Measurements from ENCODE around the gene ATAD3B.
"Not testable (repeated sequence)": the region's sequence is repeated elsewhere in the genome, so short reads cannot be mapped to it uniquely, and the experiment has no call there.

The ATAD3B gene

DNA sequence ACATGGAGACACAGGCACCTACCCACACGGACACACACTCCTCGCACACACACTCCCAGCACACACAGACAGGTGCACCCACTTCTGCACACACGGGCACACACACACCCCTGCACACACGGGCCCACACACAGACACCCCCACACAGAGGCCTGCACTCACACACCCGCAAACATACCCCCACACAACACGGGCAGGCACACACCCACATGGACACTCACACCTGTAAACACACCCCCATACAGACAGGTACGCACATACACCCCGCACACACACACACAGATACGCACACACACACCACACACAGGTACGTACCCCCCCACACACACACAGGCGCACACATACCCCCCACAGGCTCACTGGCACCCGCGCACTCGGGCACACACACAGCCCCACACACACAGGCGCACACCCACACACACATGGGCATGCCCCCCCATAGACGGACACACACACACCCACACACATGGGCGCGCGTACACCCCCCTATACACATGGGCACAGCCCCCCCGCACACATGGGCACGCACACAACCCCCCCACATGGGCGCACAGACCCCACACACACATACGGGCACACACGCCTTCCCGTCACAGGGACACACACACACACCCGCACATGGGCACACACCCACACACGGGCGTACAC is 46.5 kb downstream of the ATAD3B start:
- no peak overlapping the region for H3K27ac ChIP-seq

DNA sequence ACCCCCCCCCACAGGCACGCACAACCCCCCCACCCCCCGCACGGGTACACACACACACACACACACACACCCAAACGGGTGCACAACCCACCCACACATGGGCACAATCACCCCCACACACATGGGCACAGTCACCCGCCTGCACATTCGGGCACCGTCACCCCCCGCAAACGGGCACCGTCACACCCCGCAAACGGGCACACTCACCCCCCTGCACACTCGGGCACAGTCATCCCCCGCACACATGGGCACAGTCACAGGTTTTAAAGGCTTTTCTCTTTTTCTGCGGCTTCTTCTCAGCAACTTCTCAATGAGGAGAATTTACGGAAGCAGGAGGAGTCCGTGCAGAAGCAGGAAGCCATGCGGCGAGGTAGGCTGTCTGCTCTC is 47.0 kb downstream of the ATAD3B start:
- not testable (repeated sequence) for H3K9me3 ChIP-seq (replicated peaks in 1 of 11); H3K4me3 ChIP-seq; H3K27ac ChIP-seq; H3K9ac ChIP-seq; H3K4me2 ChIP-seq
- Histone ChIP-seq H3K4me1 (peaks cover 22 to 41% (median 38%) of the 10 kb centered on the region in 10 experiments), H4K20me1 (peaks cover 0 to 76% (median 58%) of the 10 kb centered on the region in 11 experiments; a peak in 21 of 22 replicates), H3K27me3 (peaks cover 0 to 14% (median 0%) of the 10 kb centered on the region in 11 experiments; a peak in 3 of 22 replicates), H3K36me3 (peaks cover 29 to 77% (median 59%) of the 10 kb centered on the region in 11 experiments)

More for the DNA sequence above, 46.5 kb downstream of the ATAD3B start:
- Histone ChIP-seq H3K9ac (no peak overlapping the region), H4K20me1 (peaks cover 0 to 75% (median 56%) of the 10 kb centered on the region in 11 experiments; a peak in 21 of 22 replicates), H3K4me2 (no peak overlapping the region), H3K9me3 (replicated peaks in 1 of 11) (no peaks in the 10 kb centered on the region), H3K4me3 (no peak overlapping the region), H3K4me1 (peaks cover 26 to 40% (median 38%) of the 10 kb centered on the region in 10 experiments), H3K27me3 (peaks cover 0 to 8% (median 0%) of the 10 kb centered on the region in 11 experiments; a peak in 3 of 22 replicates), H3K36me3 (peaks cover 29 to 72% (median 56%) of the 10 kb centered on the region in 11 experiments)
- TF ChIP-seq Cebpa-rat (IDR thresholded peaks at IDR 0.05), result no peak

DNA sequence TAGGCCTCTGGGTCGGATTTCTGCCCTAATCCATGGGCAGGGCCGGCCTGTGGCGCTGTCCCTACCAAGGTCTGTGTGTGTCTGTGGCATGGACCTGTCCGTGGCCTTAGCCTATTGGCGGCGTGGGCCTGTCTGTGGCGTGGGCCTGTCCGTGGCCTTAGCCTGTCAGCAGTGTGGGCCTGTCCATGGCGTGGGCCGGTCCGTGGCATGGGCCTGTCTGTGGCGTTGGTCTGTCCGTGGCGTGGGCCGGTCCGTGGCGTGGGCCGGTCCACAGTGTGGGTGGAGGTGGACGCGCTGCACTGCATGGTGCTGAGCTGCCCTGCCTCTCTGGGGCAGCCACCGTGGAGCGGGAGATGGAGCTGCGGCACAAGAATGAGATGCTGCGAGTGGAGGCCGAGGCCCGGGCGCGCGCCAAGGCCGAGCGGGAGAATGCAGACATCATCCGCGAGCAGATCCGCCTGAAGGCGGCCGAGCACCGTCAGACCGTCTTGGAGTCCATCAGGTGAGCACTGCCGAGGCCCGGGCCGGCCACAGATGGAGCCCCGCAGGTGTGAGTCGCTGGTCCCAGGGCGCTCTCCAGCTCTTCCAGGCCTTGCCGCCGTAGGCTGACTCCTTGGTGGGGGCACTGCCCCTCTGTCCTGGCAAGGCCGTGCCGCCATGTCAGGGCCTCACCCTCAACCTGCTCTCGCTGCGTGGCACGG is 48.4 kb downstream of the ATAD3B start:
- H3K9me3 ChIP-seq (replicated peaks in 1 of 11); H3K27ac ChIP-seq; H3K4me2 ChIP-seq; H3K9ac ChIP-seq; H3K4me3 ChIP-seq: not testable (repeated sequence)
- H3K36me3 ChIP-seq, result peaks cover 32 to 80% (median 62%) of the 10 kb centered on the region in 11 experiments
- H3K4me1 ChIP-seq, result peaks cover 9 to 31% (median 29%) of the 10 kb centered on the region in 10 experiments
- H4K20me1 ChIP-seq, result peaks cover 0 to 71% (median 49%) of the 10 kb centered on the region in 11 experiments; a peak in 21 of 22 replicates
- peaks cover 0 to 14% (median 0%) of the 10 kb centered on the region in 11 experiments; a peak in 3 of 22 replicates for H3K27me3 ChIP-seq

DNA sequence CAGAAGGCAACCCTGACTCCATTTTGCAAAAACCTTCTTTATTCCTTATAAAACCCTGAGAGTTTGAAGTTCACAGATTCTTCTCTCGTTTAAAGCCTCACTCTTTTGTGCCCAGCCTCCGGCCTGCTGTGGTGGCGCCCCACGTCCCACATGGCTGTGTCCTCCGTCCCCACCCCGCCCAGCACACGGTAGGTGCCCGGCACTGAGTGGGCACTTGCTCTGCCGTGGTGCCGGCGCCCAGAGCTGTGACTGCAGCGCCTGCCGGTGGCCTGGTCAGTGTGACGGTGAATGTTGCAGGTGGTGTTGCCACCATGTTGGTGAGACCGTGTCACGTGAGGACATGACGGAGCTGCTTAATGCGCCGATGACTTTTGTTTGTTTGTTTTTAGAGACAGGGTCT is 49.8 kb downstream of the ATAD3B start:
- peaks cover 0 to 14% (median 0%) of the 10 kb centered on the region in 11 experiments; a peak in 3 of 22 replicates for H3K27me3 ChIP-seq
- H3K4me2 ChIP-seq, result peak overlapping the region in 1 of 11 experiments; percentile 77; a peak in 1 of 22 replicates
- H3K27ac ChIP-seq, result no peak overlapping the region
- no peaks in the 10 kb centered on the region for H3K9me3 ChIP-seq (replicated peaks in 1 of 11)
- peaks cover 6 to 24% (median 23%) of the 10 kb centered on the region in 10 experiments; a peak in 18 of 20 replicates for H3K4me1 ChIP-seq
- no peak for TF ChIP-seq Cebpa-rat (IDR thresholded peaks at IDR 0.05)
- H3K9ac ChIP-seq, result no peak overlapping the region
- H3K4me3 ChIP-seq, result no peak overlapping the region
- peaks cover 0 to 63% (median 44%) of the 10 kb centered on the region in 11 experiments; a peak in 21 of 22 replicates for H4K20me1 ChIP-seq
- H3K36me3 ChIP-seq, result peaks cover 40 to 80% (median 64%) of the 10 kb centered on the region in 11 experiments

DNA sequence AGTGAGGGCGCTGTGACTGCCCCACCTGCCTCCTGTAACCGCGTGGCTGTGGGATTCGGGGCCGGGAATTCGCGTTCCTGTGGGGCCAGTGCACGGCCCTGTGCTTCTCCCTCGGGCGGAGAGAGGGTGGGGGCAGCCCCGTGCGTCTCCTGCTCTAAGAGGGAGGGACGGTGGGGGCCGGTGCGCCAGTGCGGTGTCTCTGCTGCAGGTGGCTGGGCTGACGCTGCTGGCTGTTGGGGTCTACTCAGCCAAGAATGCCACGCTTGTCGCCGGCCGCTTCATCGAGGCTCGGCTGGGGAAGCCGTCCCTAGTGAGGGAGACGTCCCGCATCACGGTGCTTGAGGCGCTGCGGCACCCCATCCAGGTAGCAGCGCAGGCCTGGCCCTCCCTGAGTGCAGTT is 51.0 kb downstream of the ATAD3B start:
- Histone ChIP-seq H3K4me1 (peaks cover 6 to 24% (median 23%) of the 10 kb centered on the region in 10 experiments; a peak in 18 of 20 replicates), H3K36me3 (peaks cover 39 to 82% (median 64%) of the 10 kb centered on the region in 11 experiments), H4K20me1 (peaks cover 0 to 61% (median 42%) of the 10 kb centered on the region in 11 experiments; a peak in 21 of 22 replicates), H3K4me2 (peak overlapping the region; percentile 27 to 77 (median 62); a peak in 19 of 22 replicates), H3K27me3 (peaks cover 0 to 14% (median 0%) of the 10 kb centered on the region in 11 experiments; a peak in 3 of 22 replicates), H3K9ac (0 out of 22 replicates have a peak overlapping the region, but pooled peaks of 2 of the 11 experiments have one; percentile 22 to 35)
- H3K9me3 ChIP-seq (replicated peaks in 1 of 11); H3K4me3 ChIP-seq; H3K27ac ChIP-seq: not testable (repeated sequence)

DNA sequence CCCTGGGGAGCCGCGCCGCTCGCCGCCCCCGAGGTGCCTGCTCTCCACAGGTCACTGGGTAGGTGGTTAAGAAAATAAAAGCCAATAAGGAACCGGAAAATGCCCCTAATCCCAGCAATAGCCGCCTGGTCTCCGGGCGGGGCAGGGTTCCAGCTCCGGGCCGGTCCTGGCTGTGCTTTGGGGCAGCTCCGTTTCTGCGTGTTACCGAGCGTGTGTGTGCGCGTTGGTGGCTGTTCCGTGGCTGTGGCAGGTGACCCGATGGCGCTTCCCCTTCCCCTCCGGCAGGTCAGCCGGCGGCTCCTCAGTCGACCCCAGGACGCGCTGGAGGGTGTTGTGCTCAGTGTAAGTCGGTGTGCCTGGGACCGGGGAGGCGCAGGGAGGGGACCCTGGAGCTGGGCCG is 51.7 kb downstream of the ATAD3B start:
- Histone ChIP-seq H3K9ac (0 out of 22 replicates have a peak overlapping the region, but pooled peaks of 1 of the 11 experiments have one; percentile 33), H3K36me3 (peaks cover 39 to 82% (median 64%) of the 10 kb centered on the region in 11 experiments), H3K27me3 (peaks cover 0 to 14% (median 0%) of the 10 kb centered on the region in 11 experiments; a peak in 3 of 22 replicates), H3K4me1 (peaks cover 6 to 24% (median 23%) of the 10 kb centered on the region in 10 experiments; a peak in 18 of 20 replicates), H4K20me1 (peaks cover 0 to 61% (median 42%) of the 10 kb centered on the region in 11 experiments; a peak in 21 of 22 replicates), H3K4me2 (peak overlapping the region in 9 of 11 experiments; percentile 47 to 77 (median 64); a peak in 17 of 22 replicates)
- H3K27ac ChIP-seq; H3K9me3 ChIP-seq (replicated peaks in 1 of 11); H3K4me3 ChIP-seq: not testable (repeated sequence)

DNA sequence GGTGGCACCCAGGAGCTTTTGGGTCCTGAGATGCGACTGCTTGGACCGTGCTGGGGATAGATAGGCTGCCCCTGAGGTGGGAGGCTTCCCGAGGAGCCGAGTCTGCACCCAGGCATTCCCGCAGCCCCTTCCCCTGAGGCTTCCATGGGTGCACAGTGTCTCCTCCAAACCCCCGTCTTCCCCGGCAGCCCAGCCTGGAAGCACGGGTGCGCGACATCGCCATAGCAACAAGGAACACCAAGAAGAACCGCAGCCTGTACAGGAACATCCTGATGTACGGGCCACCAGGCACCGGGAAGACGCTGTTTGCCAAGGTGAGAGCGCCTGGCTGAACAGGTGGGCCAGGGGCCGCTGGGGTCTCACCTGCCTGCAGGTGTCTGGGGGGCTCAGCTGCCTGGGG is 52.1 kb downstream of the ATAD3B start:
- Histone ChIP-seq H3K27me3 (peaks cover 0 to 14% (median 0%) of the 10 kb centered on the region in 11 experiments; a peak in 3 of 22 replicates), H3K9ac (0 out of 22 replicates have a peak overlapping the region, but pooled peaks of 1 of the 11 experiments have one; percentile 33), H4K20me1 (peaks cover 0 to 61% (median 42%) of the 10 kb centered on the region in 11 experiments; a peak in 21 of 22 replicates), H3K4me1 (peaks cover 6 to 24% (median 23%) of the 10 kb centered on the region in 10 experiments; a peak in 18 of 20 replicates), H3K36me3 (peaks cover 43 to 83% (median 67%) of the 10 kb centered on the region in 11 experiments), H3K4me2 (peak overlapping the region in 9 of 11 experiments; percentile 47 to 77 (median 64); a peak in 17 of 22 replicates)
- H3K9me3 ChIP-seq (replicated peaks in 1 of 11); H3K4me3 ChIP-seq; H3K27ac ChIP-seq: not testable (repeated sequence)

DNA sequence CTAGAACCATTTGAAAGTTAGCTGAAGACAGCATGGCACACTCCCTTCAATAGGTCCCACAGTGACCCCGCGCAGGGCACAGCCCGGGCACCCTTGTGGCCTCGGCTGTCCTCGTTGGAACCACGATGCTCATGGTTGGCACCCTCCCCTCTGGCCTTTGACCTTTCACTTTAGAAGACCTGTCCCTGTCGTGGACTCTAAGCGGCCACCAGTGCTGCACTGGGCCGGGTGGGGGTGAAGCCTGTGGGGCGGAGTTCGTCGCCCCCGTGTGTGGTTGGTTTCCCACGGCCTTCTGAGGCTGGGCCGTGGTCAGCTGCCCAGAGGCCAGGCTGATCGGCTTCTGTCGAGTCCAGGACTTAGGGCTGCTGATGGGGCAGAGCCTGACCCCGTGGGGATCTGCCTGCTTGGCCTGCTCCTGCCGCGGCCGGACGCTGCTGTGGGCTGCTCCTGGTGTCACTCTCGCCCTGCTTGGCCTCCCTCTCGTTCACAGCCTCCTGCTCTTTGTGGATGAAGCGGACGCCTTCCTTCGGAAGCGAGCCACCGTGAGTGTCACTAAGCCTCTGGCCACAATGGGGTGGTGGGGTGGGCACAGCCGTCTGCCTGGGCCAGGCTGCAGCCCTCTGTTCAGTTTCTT is 53.3 kb downstream of the ATAD3B start:
- not testable (repeated sequence) for H3K27ac ChIP-seq; H3K9me3 ChIP-seq (replicated peaks in 1 of 11); H3K9ac ChIP-seq; H3K4me3 ChIP-seq; H3K4me2 ChIP-seq
- peaks cover 6 to 24% (median 23%) of the 10 kb centered on the region in 10 experiments; a peak in 18 of 20 replicates for H3K4me1 ChIP-seq
- H3K27me3 ChIP-seq, result peaks cover 0 to 14% (median 0%) of the 10 kb centered on the region in 11 experiments; a peak in 3 of 22 replicates
- H4K20me1 ChIP-seq, result peaks cover 0 to 60% (median 42%) of the 10 kb centered on the region in 11 experiments; a peak in 21 of 22 replicates
- H3K36me3 ChIP-seq, result peaks cover 53 to 89% (median 77%) of the 10 kb centered on the region in 11 experiments

DNA sequence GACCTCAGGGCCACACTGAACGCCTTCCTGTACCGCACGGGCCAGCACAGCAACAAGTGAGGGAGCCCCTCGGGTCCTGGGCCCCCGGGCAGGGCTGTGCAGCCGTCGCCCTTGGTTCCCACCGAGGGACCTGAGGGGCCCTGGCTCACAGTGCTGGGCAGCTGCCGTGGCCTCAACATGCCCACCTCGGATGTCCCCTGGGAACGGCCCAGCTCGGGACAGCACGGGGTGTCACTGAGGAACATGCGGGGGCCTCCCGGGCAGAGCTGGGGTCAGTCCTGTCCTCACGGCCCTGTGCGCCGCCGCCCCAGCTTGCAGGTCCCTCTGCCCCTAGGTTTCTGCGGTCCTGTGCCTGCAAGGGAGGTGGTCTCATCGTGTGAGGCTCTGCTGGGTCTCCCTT is 54.9 kb downstream of the ATAD3B start:
- Histone ChIP-seq H3K9me3 (replicated peaks in 1 of 11) (peaks cover 8 to 20% (median 15%) of the 10 kb centered on the region in 11 experiments; a peak in 20 of 22 replicates), H4K20me1 (peaks cover 0 to 47% (median 31%) of the 10 kb centered on the region in 11 experiments; a peak in 21 of 22 replicates), H3K36me3 (peaks cover 54 to 89% (median 75%) of the 10 kb centered on the region in 11 experiments), H3K27me3 (peaks cover 0 to 14% (median 0%) of the 10 kb centered on the region in 11 experiments; a peak in 3 of 22 replicates), H3K4me1 (peaks cover 6 to 24% (median 23%) of the 10 kb centered on the region in 10 experiments; a peak in 18 of 20 replicates)
- not testable (repeated sequence) for H3K4me3 ChIP-seq, H3K27ac ChIP-seq, H3K9ac ChIP-seq, H3K4me2 ChIP-seq
